GM21717 (cell line): ENCODE data around the gene ASB18.
"Not testable (repeated sequence)": the region's sequence is repeated elsewhere in the genome, so short reads cannot be mapped to it uniquely, and the experiment has no call there.

Source experiments
- ATAC-seq: cut with Tn5 transposase; IDR thresholded peaks from one replicate; pipeline ENCODE4 v1.9.1; 2021; ENCODE audit warnings: mild to moderate bottlenecking, moderate library complexity; ENCODE audit not compliant: unreplicated experiment

ASB18 gene

GRCh38 chr2:236286873-236287545 is 22.8 kb upstream of the ASB18 start:
- ATAC-seq = no peak

GRCh38 chr2:236284208-236284607 is 20.0 kb upstream of the ASB18 start:
- ATAC-seq = no peak

- ATAC-seq = no peak
Measured at GRCh38 chr2:236282406-236282805, 18.2 kb upstream of the ASB18 start.

GRCh38 chr2:236281423-236281822 is 17.2 kb upstream of the ASB18 start:
- ATAC-seq = no peak

DNA sequence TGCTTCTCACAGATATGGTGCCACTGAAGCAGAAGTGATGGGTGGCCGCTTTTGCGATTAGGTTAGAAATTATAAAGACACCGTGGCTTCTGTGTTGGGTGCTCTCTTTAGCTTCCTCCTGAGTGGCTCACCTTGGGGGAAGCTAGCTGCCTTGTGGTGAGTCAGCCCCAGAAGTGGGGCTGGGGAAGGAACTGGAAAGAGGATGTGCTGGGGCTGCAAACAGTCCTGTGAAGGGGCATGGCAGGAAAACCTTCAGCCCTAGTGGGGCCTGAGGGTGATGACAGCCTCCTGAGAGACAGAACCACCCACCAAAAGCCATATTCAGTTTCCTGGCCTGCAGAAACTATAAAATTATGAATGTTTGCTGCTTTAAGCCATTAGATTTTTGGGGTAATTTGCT is 8.9 kb upstream of the ASB18 start:
- ATAC-seq = no peak

GRCh38 chr2:236271851-236272250 is 7.6 kb upstream of the ASB18 start:
- no peak for ATAC-seq

- not testable (repeated sequence) for ATAC-seq
Measured at GRCh38 chr2:236269876-236270275, 5.7 kb upstream of the ASB18 start.

DNA sequence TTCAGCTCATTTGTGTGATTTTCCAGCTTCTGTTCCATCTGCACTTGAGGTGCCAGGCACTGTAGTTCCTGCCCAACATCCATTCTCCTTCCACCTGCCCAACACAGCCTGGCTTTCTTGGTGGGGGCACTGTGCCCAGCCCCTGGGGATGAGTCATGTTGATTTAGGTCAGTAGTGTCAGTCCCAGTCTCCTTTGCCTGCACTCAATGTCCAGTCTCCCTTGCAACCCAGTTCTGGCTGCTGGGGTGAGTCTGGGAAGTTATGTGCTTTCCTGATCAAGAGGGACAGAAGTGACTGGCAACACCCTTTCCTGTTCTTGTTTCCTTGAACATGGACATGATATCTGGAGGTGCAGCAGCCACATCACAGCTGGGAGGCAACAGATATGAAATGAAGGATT is 1.5 kb upstream of the ASB18 start:
- no peak for ATAC-seq

DNA sequence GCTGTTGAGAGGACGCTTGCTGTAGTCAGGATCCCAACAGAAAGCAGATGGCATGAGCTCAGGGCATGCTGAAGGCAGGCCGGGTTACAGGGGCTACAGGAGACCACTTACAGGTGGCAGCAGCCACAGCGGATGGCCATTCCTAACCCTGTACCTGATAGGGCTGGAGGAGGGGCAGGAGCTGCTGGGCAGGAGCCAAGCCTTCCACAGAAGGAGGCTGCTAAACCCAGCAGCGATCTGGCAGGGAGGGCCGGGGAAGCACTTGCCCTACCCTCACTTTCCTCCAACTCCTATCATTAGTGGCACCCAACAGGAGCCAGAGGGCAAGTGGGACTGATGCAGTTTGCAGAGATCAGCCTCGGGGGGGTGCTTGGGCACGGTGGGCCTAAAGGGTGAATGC is 2.0 kb downstream of the ASB18 start:
- ATAC-seq = no peak

GRCh38 chr2:236261452-236261851 is 2.8 kb downstream of the ASB18 start:
- ATAC-seq = no peak

DNA sequence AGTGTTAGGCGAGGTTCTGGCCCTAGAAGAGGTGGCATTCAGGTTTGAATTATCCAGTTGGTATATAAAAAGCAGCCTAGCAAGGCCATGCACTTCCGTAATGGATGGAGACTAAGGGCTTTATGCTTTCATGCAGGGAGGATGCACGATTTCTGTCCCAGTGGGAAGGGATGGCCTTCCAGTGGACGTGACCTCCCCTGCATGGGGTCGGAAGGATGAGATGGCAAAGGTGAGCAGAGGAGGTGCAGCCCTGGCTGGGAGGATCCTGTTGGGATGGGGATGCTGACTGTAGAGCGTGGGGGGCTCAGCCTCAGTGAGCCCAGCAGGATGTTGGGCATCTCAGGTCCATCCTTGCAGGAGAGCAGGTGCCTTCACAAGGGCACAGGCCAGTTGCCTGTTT is 4.8 kb downstream of the ASB18 start:
- no peak for ATAC-seq

GRCh38 chr2:236257575-236257974 is 6.6 kb downstream of the ASB18 start:
- no peak for ATAC-seq

DNA sequence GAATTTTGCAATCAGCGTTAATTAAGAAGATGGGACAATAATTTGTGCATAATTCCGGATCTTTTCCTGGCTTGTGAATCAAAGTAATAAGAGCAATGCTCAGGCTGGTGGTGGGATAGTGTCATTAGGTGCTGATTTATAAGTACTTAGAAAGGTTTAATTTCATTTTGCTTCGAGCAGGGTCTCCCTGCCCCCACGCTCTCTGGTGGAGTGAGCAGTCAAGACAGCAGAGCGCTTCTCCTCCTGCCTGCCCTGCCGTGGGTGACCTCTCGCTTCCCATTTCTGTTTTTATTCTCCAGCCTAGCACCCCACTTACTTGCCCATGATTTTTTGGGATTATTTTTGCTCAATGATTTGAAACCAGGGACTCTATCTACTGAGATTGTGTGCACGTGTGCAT is 7.1 kb downstream of the ASB18 start:
- ATAC-seq = no peak

DNA sequence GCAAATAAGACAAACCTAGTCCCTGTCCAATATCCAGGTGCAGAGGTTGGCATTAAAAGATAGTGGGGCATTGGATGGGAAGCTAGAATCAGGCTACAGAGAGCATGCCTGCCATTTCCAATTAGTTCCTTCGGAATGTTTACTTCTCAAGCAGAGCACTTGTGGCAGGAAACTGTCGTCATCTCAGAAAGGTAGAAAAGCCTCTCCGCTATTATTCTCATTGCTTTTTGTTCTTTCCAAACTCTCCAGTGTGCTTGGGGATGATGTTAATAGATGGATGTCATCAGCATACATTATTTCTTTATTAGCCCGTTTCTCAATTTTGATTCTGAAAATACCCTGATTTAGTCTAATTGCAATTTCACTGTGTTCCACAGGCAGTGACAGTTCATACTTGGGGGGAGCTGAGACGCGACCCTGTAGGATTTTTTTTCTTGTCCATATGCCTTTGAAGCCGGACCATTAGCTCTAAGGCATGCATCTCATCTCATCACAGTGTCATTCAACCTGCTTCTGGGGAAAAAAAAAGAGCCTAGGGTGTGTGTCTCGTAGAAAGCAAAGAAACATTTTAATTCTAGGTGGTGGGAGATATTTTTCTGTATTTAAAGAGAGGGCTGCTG is 7.7 kb downstream of the ASB18 start:
- ATAC-seq = no peak

DNA sequence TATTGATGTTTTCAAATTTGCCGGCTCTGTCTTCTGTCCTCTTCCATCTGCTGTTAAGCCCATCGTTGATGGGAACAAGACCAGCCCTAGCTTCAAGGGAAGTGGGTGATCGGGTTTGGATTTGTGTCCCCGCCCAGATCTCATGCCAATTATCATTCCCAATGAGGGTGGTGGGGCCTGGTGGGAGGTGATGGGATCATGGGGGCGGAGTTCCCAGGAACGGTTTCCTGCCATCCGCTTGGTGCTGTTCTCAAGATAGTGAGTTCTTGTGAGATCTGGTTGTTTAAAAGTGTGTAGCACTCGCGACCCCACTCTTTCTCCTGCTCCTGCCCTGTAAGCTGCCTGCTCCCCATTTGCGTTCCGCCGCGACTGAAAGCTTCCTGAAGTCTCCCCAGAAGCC is 9.5 kb downstream of the ASB18 start:
- no peak for ATAC-seq

GRCh38 chr2:236254001-236254400 is 10.2 kb downstream of the ASB18 start:
- ATAC-seq = no peak

- no peak for ATAC-seq
Measured at GRCh38 chr2:236252602-236253001, 11.6 kb downstream of the ASB18 start.

DNA sequence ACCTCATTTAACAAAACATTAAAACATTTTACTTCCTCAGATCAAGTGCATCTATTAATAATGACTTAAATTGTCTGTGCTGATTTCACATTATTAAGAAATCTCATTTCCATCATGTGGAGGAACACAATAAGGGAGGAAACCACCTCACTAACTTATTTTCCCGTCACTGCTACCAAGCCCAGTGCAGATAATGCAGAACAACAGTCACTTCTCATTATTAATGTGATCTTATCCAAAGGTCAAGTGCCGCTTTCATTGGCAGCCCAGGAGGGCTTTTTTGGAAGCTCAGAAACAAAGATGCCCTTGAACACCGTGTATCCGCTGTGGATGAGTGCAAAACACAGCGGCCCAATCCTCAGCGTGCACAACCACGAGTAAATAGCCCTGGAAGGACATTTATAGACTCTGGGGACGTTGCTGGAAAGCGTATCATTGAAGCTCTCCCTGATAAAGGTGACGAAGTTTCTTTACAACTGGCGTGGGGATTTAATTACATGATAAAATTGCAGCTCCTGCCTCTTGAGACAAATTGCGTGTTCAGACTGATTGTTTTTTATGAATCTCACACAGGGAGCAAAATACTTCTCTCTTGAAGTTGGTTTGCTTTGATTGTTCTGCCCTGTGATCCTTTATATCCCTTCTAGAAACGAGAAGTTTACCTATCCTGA is 13.2 kb downstream of the ASB18 start:
- ATAC-seq = no peak

GRCh38 chr2:236250286-236250685 is 13.9 kb downstream of the ASB18 start:
- no peak for ATAC-seq

DNA sequence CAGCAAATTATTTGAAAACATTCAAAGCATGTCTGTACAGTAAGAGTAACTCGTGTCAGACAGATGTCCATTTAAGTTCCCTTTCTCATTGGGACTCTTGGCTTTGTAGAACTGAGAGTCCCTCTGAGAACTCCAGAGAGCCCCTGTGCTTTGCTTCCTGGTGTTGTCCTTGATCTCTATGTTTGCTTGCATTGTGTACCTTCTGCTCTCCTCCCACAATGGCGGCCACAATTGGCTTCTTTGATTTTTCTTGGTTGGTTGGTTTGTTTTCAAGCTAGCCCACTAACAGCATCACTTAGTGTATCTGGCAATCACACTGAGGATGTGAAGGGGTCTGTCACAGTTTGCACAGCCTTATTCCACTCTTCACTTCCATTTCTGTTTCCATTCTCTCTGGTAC is 15.1 kb downstream of the ASB18 start:
- no peak for ATAC-seq

GRCh38 chr2:236246711-236247246 is 17.4 kb downstream of the ASB18 start:
- ATAC-seq = no peak

DNA sequence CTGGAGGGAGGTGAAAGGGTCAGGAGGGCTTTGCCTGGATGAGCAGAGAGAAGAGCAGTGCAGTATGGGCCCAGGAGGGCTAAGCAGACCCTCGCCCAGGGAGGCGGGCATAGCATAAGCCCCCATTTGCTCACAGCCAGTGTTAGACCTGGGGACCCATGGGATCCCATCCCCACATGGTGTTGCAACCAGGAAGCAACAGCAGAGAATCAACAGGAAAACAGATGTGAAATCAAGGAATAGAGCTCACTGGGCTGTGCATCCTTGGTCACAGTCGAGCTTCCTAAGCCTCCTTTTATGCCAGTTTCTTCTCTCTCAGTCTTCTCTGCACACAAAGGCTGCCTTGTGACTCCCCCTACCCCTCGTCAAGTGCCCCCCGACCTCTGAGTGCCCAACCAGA is 19.9 kb downstream of the ASB18 start:
- no peak for ATAC-seq
